Osteoblast (primary cell): ENCODE results near the gene ALG14. TPM values are rescaled to one million over a fixed set of nuclear protein-coding genes. Genes with fewer than 3 reads are reported as not detected.

ENCODE experiments used
- DNase-seq: peaks from one replicate; pipeline ENCODE4 v3.0.0; 2011; ENCODE audit warnings: low spot score, mixed read lengths; ENCODE audit not compliant: insufficient read length; ENCODE audit errors: missing footprints
- H2AFZ ChIP-seq: 2 replicates; pipeline ENCODE4 v1.6.0; 2011; ENCODE audit warnings: mild to moderate bottlenecking, low read length
- H3K27ac ChIP-seq: 2 replicates; pipeline ENCODE4 v1.5.1; 2011; ENCODE audit warnings: mild to moderate bottlenecking, low read depth, low read length, moderate library complexity
- H3K27me3 ChIP-seq: 2 replicates; pipeline ENCODE4 v1.6.0; 2012; ENCODE audit warnings: mild to moderate bottlenecking, control low read depth, inconsistent platforms, low read length, moderate library complexity; ENCODE audit not compliant: insufficient read depth
- H3K36me3 ChIP-seq: 2 replicates; pipeline ENCODE4 v1.5.1; 2011; ENCODE audit warnings: mild to moderate bottlenecking, low read length, control low read depth, moderate library complexity; ENCODE audit not compliant: insufficient read depth
- H3K4me1 ChIP-seq: 2 replicates; pipeline ENCODE4 v1.5.1; 2011; ENCODE audit warnings: mild to moderate bottlenecking, low read length, control low read depth, moderate library complexity; ENCODE audit not compliant: insufficient read depth
- H3K4me2 ChIP-seq: 2 replicates; pipeline ENCODE4 v1.6.0; 2011; ENCODE audit warnings: mild to moderate bottlenecking, low read length; ENCODE audit not compliant: insufficient read depth
- H3K4me3 ChIP-seq: fragments of 200-600 bp; sonication (generic); 3 replicates; pipeline ENCODE4 v1.5.1; 2012; ENCODE audit warnings: mild to moderate bottlenecking, low read length, inconsistent platforms; ENCODE audit not compliant: insufficient read depth
- H3K79me2 ChIP-seq: 2 replicates; pipeline ENCODE4 v1.6.0; 2012; ENCODE audit warnings: mild to moderate bottlenecking, low read length, control low read depth, inconsistent platforms; ENCODE audit not compliant: insufficient read depth
- H3K9me3 ChIP-seq: 2 replicates; pipeline ENCODE4 v1.5.1; 2011; ENCODE audit warnings: low read depth, low read length, control low read depth
- H4K20me1 ChIP-seq: 2 replicates; pipeline ENCODE4 v1.6.0; 2012; ENCODE audit warnings: mild to moderate bottlenecking, low read length, control low read depth; ENCODE audit not compliant: insufficient read depth
- CTCF ChIP-seq: IDR thresholded peaks from 2 replicates; pipeline ENCODE4 v1.5.1; 2011; ENCODE audit warnings: mild to moderate bottlenecking, low read depth, low read length, moderate library complexity; ENCODE audit errors: extremely low read depth
- total RNA-seq: library from RNA; depleted of rRNA; stranded (reverse); fragments of >200 nt; gene quantifications from 2 replicates; pipeline ENCODE4 v1.2.3, GENCODE V29; 2012

Gene ALG14
- total RNA-seq, 1 donor = 1.4 TPM

GRCh38 chr1:94958081-94958480 lies 114.7 kb downstream of the ALG14 start:
- DNase-seq = no peak
- H3K4me3 ChIP-seq = no peak overlapping the region
- no peaks in the 10 kb centered on the region for H3K79me2 ChIP-seq
- no peaks in the 10 kb centered on the region for H4K20me1 ChIP-seq
- H3K27ac ChIP-seq = no peak overlapping the region
- H3K4me2 ChIP-seq = no peak overlapping the region
- H3K36me3 ChIP-seq = no peaks in the 10 kb centered on the region
- no peak for TF ChIP-seq CTCF
- peaks cover 11% of the 10 kb centered on the region for H3K4me1 ChIP-seq
- no peak overlapping the region for H2AFZ ChIP-seq
- H3K27me3 ChIP-seq = no peaks in the 10 kb centered on the region
- H3K9me3 ChIP-seq = no peaks in the 10 kb centered on the region

- no peaks in the 10 kb centered on the region for H4K20me1 ChIP-seq
- no peak for DNase-seq
- H3K4me1 ChIP-seq = peaks cover 5% of the 10 kb centered on the region
- no peaks in the 10 kb centered on the region for H3K36me3 ChIP-seq
- H3K79me2 ChIP-seq = no peaks in the 10 kb centered on the region
- no peak overlapping the region for H3K4me3 ChIP-seq
- no peaks in the 10 kb centered on the region for H3K9me3 ChIP-seq
- no peaks in the 10 kb centered on the region for H3K27me3 ChIP-seq
- H3K27ac ChIP-seq = no peak overlapping the region
- H2AFZ ChIP-seq = no peak overlapping the region
- no peak overlapping the region for H3K4me2 ChIP-seq
- no peak for TF ChIP-seq CTCF
Measured at GRCh38 chr1:94955767-94956632, 116.8 kb downstream of the ALG14 start.

- no peaks in the 10 kb centered on the region for H3K27me3 ChIP-seq
- no peak for DNase-seq
- H3K4me3 ChIP-seq = no peak overlapping the region
- peak overlapping the region; percentile 26 for H2AFZ ChIP-seq
- peaks cover 16% of the 10 kb centered on the region for H3K4me1 ChIP-seq
- no peaks in the 10 kb centered on the region for H4K20me1 ChIP-seq
- no peak overlapping the region for H3K27ac ChIP-seq
- H3K79me2 ChIP-seq = no peaks in the 10 kb centered on the region
- H3K4me2 ChIP-seq = no peak overlapping the region
- no peaks in the 10 kb centered on the region for H3K9me3 ChIP-seq
- TF ChIP-seq CTCF = no peak
- no peaks in the 10 kb centered on the region for H3K36me3 ChIP-seq
Measured at GRCh38 chr1:94954263-94955220, 118.2 kb downstream of the ALG14 start.

- H3K27ac ChIP-seq = no peak overlapping the region
- no peaks in the 10 kb centered on the region for H3K27me3 ChIP-seq
- H4K20me1 ChIP-seq = no peaks in the 10 kb centered on the region
- TF ChIP-seq CTCF = no peak
- no peak for DNase-seq
- H3K4me3 ChIP-seq = no peak overlapping the region
- no peaks in the 10 kb centered on the region for H3K36me3 ChIP-seq
- H3K79me2 ChIP-seq = no peaks in the 10 kb centered on the region
- H3K4me1 ChIP-seq = peaks cover 16% of the 10 kb centered on the region
- H3K4me2 ChIP-seq = no peak overlapping the region
- peak overlapping the region; percentile 39 for H2AFZ ChIP-seq
- no peaks in the 10 kb centered on the region for H3K9me3 ChIP-seq
Measured at GRCh38 chr1:94953746-94954145, 119.0 kb downstream of the ALG14 start.
